MM.1S (cell line): Measurements from ENCODE around the gene SHC4.

Experiments
- DNase-seq: peaks from one replicate; pipeline ENCODE4 v3.0.0-alpha.2; 2015
- H2AFZ ChIP-seq: fragments of 300-600 bp; sonication (generic); 2 replicates; pipeline ENCODE4 v1.6.0; 2016; ENCODE audit warnings: antibody characterized with exemption, low read length
- H3F3A ChIP-seq: fragments of 300-600 bp; sonication (generic); 2 replicates; pipeline ENCODE4 v1.6.1; 2016; ENCODE audit warnings: mild to moderate bottlenecking, antibody characterized with exemption, low read length, moderate library complexity, mixed read lengths; ENCODE audit not compliant: insufficient read depth
- H3K27ac ChIP-seq: fragments of 300-600 bp; sonication (generic); 2 replicates; pipeline ENCODE4 v1.5.1; 2016; ENCODE audit warnings: mild to moderate bottlenecking, low read length
- H3K27me3 ChIP-seq: fragments of 300-600 bp; sonication (generic); replicated peaks from 2 replicates; pipeline ENCODE4 v1.6.0; 2016; ENCODE audit warnings: low read length; ENCODE audit not compliant: insufficient read depth
- H3K36me3 ChIP-seq: fragments of 300-600 bp; sonication (generic); replicated peaks from 2 replicates; pipeline ENCODE4 v1.6.1; 2016; ENCODE audit warnings: mild to moderate bottlenecking, low read length, mixed read lengths; ENCODE audit not compliant: insufficient read depth
- H3K4me1 ChIP-seq: fragments of 300-600 bp; sonication (generic); 2 replicates; pipeline ENCODE4 v1.6.1; 2016; ENCODE audit warnings: low read length, mixed read lengths
- H3K4me2 ChIP-seq: fragments of 300-600 bp; sonication (generic); 2 replicates; pipeline ENCODE4 v1.6.0; 2016; ENCODE audit warnings: low read depth, low read length
- H3K4me3 ChIP-seq: fragments of 300-600 bp; sonication (generic); 2 replicates; pipeline ENCODE4 v1.5.1; 2016; ENCODE audit warnings: low read length, mixed read lengths
- H3K79me2 ChIP-seq: fragments of 300-600 bp; sonication (generic); 2 replicates; pipeline ENCODE4 v1.6.1; 2016; ENCODE audit warnings: mixed run types, low read length, mixed read lengths
- H3K9ac ChIP-seq: fragments of 300-600 bp; sonication (generic); 2 replicates; pipeline ENCODE4 v1.6.1; 2016; ENCODE audit warnings: low read length, mixed read lengths
- H3K9me2 ChIP-seq: fragments of 300-600 bp; sonication (generic); replicated peaks from 2 replicates; pipeline ENCODE4 v1.6.1; 2016; ENCODE audit warnings: mild to moderate bottlenecking, low read length, mixed read lengths; ENCODE audit not compliant: insufficient read depth
- H3K9me3 ChIP-seq: fragments of 300-600 bp; sonication (generic); replicated peaks from 2 replicates; pipeline ENCODE4 v1.6.1; 2016; ENCODE audit warnings: mild to moderate bottlenecking, low read length, mixed read lengths; ENCODE audit not compliant: insufficient read depth
- H4K20me1 ChIP-seq: fragments of 300-600 bp; sonication (generic); 2 replicates; pipeline ENCODE4 v1.6.1; 2016; ENCODE audit warnings: mild to moderate bottlenecking, low read length, moderate library complexity, mixed read lengths; ENCODE audit not compliant: insufficient read depth
- EZH2 ChIP-seq: fragments of 300-600 bp; sonication (generic); optimal IDR thresholded peaks from 2 replicates; pipeline ENCODE3; 2017; ENCODE audit warnings: low read depth, mild to moderate bottlenecking, antibody characterized with exemption, low read length, mixed read lengths
- EZH2phosphoT487 ChIP-seq: fragments of 300-600 bp; sonication (generic); IDR thresholded peaks from 2 replicates; pipeline ENCODE4 v1.6.1; 2018; ENCODE audit warnings: antibody characterized with exemption, low read length
- TF ChIP-seq, protein P1 (sequence below): fragments of 300-600 bp; sonication (generic); IDR thresholded peaks from 2 replicates; pipeline ENCODE4 v1.5.1; 2016; ENCODE audit warnings: antibody characterized with exemption, low read length, mixed read lengths

Gene SHC4

GRCh38 chr15:48842501-48842900, 121.2 kb downstream of the SHC4 start:
- Histone ChIP-seq H4K20me1 (no peaks in the 10 kb centered on the region), H3K4me3 (no peak overlapping the region), H3K36me3 (no peaks in the 10 kb centered on the region), H3K9me3 (no peaks in the 10 kb centered on the region), H3K27ac (no peak overlapping the region), H3K79me2 (no peaks in the 10 kb centered on the region), H3F3A (no peaks in the 10 kb centered on the region), H3K9ac (no peak overlapping the region), H3K4me2 (no peak overlapping the region), H3K9me2 (no peaks in the 10 kb centered on the region), H3K4me1 (no peaks in the 10 kb centered on the region), H3K27me3 (no peaks in the 10 kb centered on the region), H2AFZ (no peak overlapping the region)
- no peak for DNase-seq
- TF ChIP-seq EZH2phosphoT487 (no peak), EZH2 (no peak)
- TF ChIP-seq, protein P1, sequence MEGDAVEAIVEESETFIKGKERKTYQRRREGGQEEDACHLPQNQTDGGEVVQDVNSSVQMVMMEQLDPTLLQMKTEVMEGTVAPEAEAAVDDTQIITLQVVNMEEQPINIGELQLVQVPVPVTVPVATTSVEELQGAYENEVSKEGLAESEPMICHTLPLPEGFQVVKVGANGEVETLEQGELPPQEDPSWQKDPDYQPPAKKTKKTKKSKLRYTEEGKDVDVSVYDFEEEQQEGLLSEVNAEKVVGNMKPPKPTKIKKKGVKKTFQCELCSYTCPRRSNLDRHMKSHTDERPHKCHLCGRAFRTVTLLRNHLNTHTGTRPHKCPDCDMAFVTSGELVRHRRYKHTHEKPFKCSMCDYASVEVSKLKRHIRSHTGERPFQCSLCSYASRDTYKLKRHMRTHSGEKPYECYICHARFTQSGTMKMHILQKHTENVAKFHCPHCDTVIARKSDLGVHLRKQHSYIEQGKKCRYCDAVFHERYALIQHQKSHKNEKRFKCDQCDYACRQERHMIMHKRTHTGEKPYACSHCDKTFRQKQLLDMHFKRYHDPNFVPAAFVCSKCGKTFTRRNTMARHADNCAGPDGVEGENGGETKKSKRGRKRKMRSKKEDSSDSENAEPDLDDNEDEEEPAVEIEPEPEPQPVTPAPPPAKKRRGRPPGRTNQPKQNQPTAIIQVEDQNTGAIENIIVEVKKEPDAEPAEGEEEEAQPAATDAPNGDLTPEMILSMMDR, result no peak

- no peak overlapping the region for H3K4me3 ChIP-seq
- no peaks in the 10 kb centered on the region for H3K36me3 ChIP-seq
- H3K27ac ChIP-seq, result no peak overlapping the region
- H3K79me2 ChIP-seq, result no peaks in the 10 kb centered on the region
- no peaks in the 10 kb centered on the region for H3K4me1 ChIP-seq
- H3K9ac ChIP-seq, result no peak overlapping the region
- no peaks in the 10 kb centered on the region for H3K9me2 ChIP-seq
- H3K4me2 ChIP-seq, result no peak overlapping the region
- no peaks in the 10 kb centered on the region for H4K20me1 ChIP-seq
- no peak overlapping the region for H2AFZ ChIP-seq
- H3K9me3 ChIP-seq, result no peaks in the 10 kb centered on the region
- TF ChIP-seq EZH2phosphoT487 (no peak), EZH2 (no peak)
- TF ChIP-seq, protein P1, result no peak
- no peak for DNase-seq
- no peaks in the 10 kb centered on the region for H3F3A ChIP-seq
- H3K27me3 ChIP-seq, result no peaks in the 10 kb centered on the region
Observed at GRCh38 chr15:48834756-48835155, 129.0 kb downstream of the SHC4 start.

DNA sequence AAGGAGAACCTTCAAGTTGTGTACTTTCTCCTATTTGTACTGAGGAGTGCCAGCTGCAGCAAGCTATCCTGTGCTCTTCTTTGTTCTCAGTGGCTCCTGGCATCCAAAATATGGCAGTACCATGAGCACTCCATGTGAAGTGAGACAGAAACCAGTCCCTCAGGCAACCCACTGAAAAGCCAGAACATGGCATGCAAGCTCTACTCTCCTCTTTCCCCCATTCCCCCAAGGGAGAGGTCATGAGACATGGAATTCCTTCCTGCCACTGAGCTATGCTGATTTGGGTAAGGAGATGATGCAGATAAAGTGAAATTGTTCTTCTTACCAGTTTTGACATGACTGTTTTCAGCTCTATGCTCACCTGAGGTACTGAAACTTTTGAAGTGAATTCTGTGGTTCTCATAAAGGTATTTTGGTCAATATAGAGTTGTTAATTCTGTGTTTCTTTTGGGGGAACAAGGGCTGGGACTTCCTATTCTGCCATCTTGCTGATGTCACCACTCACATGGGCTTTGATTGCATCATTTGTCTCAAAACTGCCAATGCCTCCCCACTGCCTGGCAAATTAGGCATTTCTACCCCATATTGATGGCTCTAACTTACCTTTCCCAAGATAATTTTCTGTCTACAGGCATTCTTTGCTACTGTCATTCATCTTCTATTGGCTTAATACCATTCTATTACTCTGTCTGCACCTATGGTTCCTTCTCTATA, 130.0 kb downstream of the SHC4 start:
- Histone ChIP-seq H3K36me3 (no peaks in the 10 kb centered on the region), H3K9ac (no peak overlapping the region), H3K9me2 (no peaks in the 10 kb centered on the region), H3K9me3 (no peaks in the 10 kb centered on the region), H3K27me3 (no peaks in the 10 kb centered on the region), H4K20me1 (no peaks in the 10 kb centered on the region), H3K79me2 (no peaks in the 10 kb centered on the region), H3K4me3 (no peak overlapping the region), H3K27ac (no peak overlapping the region), H3K4me2 (no peak overlapping the region), H3K4me1 (no peaks in the 10 kb centered on the region), H3F3A (no peaks in the 10 kb centered on the region), H2AFZ (no peak overlapping the region)
- TF ChIP-seq EZH2phosphoT487, result no peak
- TF ChIP-seq EZH2, result no peak
- TF ChIP-seq, protein P1, result no peak
- DNase-seq, result no peak
